GM20000 (cell line): ENCODE measurements around the gene AXDND1.

ENCODE experiments used
- DNase-seq: peaks from one replicate; pipeline ENCODE4 v3.0.0; 2012; ENCODE audit warnings: low spot score
- CTCF ChIP-seq: IDR thresholded peaks from 2 replicates; pipeline ENCODE4 v1.5.1; 2012; ENCODE audit warnings: mild to moderate bottlenecking, control low read depth; ENCODE audit errors: extremely low read depth, missing control alignments

AXDND1 gene

GRCh38 chr1:179601093-179601492 lies 235.3 kb downstream of the AXDND1 start:
- DNase-seq, result no peak
- TF ChIP-seq CTCF, result no peak
